ENCODE results near the gene MICAL2.
A peak's percentile ranks its signal among the peaks of the same experiment; 100 is the strongest.

The MICAL2 gene

GRCh38 chr11:12097219-12097618 lies 13.2 kb upstream of the MICAL2 start:
- ATAC-seq: no peak
- no peak for TF ChIP-seq TSHZ2 (CRISPR knock-in tag; IDR thresholded peaks at IDR 0.05)
- TF ChIP-seq ZFP3 (CRISPR knock-in tag; IDR thresholded peaks at IDR 0.05): no peak
- no peak for TF ChIP-seq CSDC2 (CRISPR knock-in tag; IDR thresholded peaks at IDR 0.05)
- TF ChIP-seq RARB (CRISPR knock-in tag; IDR thresholded peaks at IDR 0.05): no peak
- no peak for TF ChIP-seq SNAI2 (CRISPR knock-in tag; IDR thresholded peaks at IDR 0.05)

GRCh38 chr11:12098601-12099000 lies 11.8 kb upstream of the MICAL2 start:
- TF ChIP-seq PPARA (CRISPR knock-in tag; IDR thresholded peaks at IDR 0.05; ENCODE audit: borderline replicate concordance) (no peak), ESRRG (CRISPR knock-in tag; IDR thresholded peaks at IDR 0.05) (no peak), ARNTL (CRISPR knock-in tag; IDR thresholded peaks at IDR 0.05; ENCODE audit: borderline replicate concordance, low read depth) (no peak), ZC3H10 (CRISPR knock-in tag; IDR thresholded peaks at IDR 0.05) (no peak), ZFP30 (CRISPR knock-in tag; IDR thresholded peaks at IDR 0.05) (no peak), CSDC2 (CRISPR knock-in tag; IDR thresholded peaks at IDR 0.05) (no peak), GLIS3 (CRISPR knock-in tag; IDR thresholded peaks at IDR 0.05) (no peak)
- no peak for ATAC-seq

GRCh38 chr11:12099132-12099873 lies 11.1 kb upstream of the MICAL2 start:
- TF ChIP-seq RARB (CRISPR knock-in tag; IDR thresholded peaks at IDR 0.05): no peak
- no peak for TF ChIP-seq ZFP3 (CRISPR knock-in tag; IDR thresholded peaks at IDR 0.05)
- TF ChIP-seq CSDC2 (CRISPR knock-in tag; IDR thresholded peaks at IDR 0.05): no peak
- no peak for TF ChIP-seq ZFP30 (CRISPR knock-in tag; IDR thresholded peaks at IDR 0.05)
- TF ChIP-seq OSR1 (CRISPR knock-in tag; IDR thresholded peaks at IDR 0.05): no peak
- no peak for TF ChIP-seq TOX (CRISPR knock-in tag; IDR thresholded peaks at IDR 0.05; ENCODE audit: borderline replicate concordance)
- TF ChIP-seq, protein P1, sequence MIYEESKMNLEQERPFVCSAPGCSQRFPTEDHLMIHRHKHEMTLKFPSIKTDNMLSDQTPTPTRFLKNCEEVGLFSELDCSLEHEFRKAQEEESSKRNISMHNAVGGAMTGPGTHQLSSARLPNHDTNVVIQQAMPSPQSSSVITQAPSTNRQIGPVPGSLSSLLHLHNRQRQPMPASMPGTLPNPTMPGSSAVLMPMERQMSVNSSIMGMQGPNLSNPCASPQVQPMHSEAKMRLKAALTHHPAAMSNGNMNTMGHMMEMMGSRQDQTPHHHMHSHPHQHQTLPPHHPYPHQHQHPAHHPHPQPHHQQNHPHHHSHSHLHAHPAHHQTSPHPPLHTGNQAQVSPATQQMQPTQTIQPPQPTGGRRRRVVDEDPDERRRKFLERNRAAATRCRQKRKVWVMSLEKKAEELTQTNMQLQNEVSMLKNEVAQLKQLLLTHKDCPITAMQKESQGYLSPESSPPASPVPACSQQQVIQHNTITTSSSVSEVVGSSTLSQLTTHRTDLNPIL (CRISPR knock-in tag; IDR thresholded peaks at IDR 0.05; ENCODE audit: low read depth): no peak
- peak; percentile 28 for ATAC-seq

DNA sequence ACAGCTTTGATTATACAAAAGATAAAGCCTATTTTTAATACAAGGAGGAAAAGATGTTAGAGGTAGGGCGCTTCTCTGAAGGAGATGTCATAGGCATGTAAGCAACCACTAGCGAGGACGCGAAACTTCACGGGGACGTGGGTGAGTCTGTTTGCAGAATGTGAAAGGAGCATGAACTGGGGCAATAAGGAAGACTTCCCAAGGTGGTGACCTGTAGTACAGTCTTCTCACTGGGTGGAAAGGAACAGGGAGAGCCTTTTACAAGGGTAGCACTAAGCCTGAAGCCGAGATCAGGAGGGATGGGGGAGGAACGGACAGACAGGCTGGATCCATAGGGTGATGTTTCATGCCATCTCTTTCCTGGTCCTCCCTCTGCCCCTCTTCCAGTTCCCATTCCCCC lies 10.0 kb upstream of the MICAL2 start:
- no peak for ATAC-seq

DNA sequence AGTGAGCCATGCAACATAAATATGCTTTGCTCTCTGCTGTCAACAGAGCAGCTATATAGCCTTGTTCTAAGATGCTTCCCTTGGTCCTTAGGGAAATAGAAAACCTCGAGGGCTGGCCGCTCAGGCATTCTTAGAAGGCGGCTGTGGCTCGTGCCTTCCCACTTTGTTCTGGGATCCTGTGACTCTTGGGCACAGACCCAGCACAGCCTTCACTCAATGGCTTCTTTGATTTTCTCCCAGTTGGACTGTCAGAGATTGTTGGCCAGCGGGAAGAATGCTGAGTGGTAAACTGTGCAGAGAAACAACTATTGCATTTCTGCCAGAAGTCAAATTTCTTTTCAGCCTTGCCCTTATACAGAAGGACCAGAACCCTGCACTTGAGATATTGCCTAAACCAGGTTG lies 9.5 kb upstream of the MICAL2 start:
- ATAC-seq: no peak
- no peak for TF ChIP-seq CSDC2 (CRISPR knock-in tag; IDR thresholded peaks at IDR 0.05)

More for the DNA sequence above, 10.0 kb upstream of the MICAL2 start:
- TF ChIP-seq ZC3H10 (CRISPR knock-in tag; IDR thresholded peaks at IDR 0.05): no peak
- TF ChIP-seq BACH2 (CRISPR knock-in tag; IDR thresholded peaks at IDR 0.05; ENCODE audit: borderline replicate concordance): no peak
- TF ChIP-seq ISL1 (CRISPR knock-in tag; IDR thresholded peaks at IDR 0.05): no peak

GRCh38 chr11:12101318-12101717 lies 9.1 kb upstream of the MICAL2 start:
- TF ChIP-seq RARB (CRISPR knock-in tag; IDR thresholded peaks at IDR 0.05): no peak
- TF ChIP-seq ARNTL (CRISPR knock-in tag; IDR thresholded peaks at IDR 0.05; ENCODE audit: borderline replicate concordance, low read depth): no peak
- no peak for ATAC-seq

DNA sequence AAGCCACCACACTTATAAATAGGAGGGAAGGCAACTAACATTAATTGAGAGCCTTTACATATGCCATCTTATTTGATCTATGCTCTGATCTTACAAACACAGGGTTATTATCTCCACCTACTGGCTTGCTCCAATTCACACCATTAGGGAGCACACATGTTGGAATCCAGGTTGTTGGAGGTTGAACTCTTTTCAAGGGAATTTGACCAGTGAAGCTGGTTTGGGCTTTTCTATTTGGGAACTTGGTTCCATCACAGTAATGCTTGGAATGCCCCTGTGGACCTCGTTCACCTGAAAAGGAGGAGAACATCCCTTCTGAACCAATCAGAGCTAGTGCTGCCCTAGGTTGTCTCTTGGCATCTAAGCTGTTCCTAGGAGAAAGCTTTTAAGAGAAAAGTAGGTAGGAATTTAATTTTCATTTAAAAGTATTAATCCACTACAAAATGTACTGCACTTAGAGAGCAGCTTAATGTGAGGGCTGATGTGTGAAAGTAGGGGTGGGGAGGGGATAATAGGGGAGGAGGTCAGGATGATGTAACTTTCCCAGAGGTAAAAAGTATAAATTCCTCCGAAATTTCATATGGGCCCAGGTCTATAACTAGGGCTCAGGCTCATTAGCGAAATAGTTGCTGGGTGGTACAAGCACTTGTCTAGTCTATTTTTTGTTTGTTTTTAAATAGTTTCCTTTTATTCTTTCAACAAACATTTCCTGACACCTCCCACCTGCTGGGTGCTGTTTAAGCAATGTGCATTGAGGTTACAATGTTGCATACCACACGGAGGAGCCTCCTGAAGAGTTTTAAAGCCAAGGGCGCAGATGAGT lies 7.6 kb upstream of the MICAL2 start:
- TF ChIP-seq ISL1 (CRISPR knock-in tag; IDR thresholded peaks at IDR 0.05) (no peak), TSHZ2 (CRISPR knock-in tag; IDR thresholded peaks at IDR 0.05) (no peak), ZNF565 (CRISPR knock-in tag; conservative IDR thresholded peaks at IDR 0.05; ENCODE audit: low read depth) (no peak), RARB (CRISPR knock-in tag; IDR thresholded peaks at IDR 0.05) (no peak), POU6F1 (CRISPR knock-in tag; IDR thresholded peaks at IDR 0.05; ENCODE audit: borderline replicate concordance, low read depth) (no peak), CSDC2 (CRISPR knock-in tag; IDR thresholded peaks at IDR 0.05) (no peak), ARNTL (CRISPR knock-in tag; IDR thresholded peaks at IDR 0.05; ENCODE audit: borderline replicate concordance, low read depth) (no peak), OSR1 (CRISPR knock-in tag; IDR thresholded peaks at IDR 0.05) (no peak), SNAI2 (CRISPR knock-in tag; IDR thresholded peaks at IDR 0.05) (no peak)
- peak; percentile 26; the same call in 2 of the 3 replicates for ATAC-seq
